GM21423 (cell line): ENCODE data around the gene TAGLN.
"Not testable (repeated sequence)": the region's sequence is repeated elsewhere in the genome, so short reads cannot be mapped to it uniquely, and the experiment has no call there.

Source experiments
- ATAC-seq: cut with Tn5 transposase; IDR thresholded peaks from one replicate; pipeline ENCODE4 v1.9.1; 2021; ENCODE audit warnings: mild to moderate bottlenecking, moderate library complexity; ENCODE audit not compliant: unreplicated experiment

TAGLN gene

GRCh38 chr11:117195258-117195657, 3.9 kb upstream of the TAGLN start:
- ATAC-seq, result no peak

GRCh38 chr11:117195761-117196160, 3.4 kb upstream of the TAGLN start:
- no peak for ATAC-seq

- no peak for ATAC-seq
Measured at GRCh38 chr11:117197006-117197405, 2.2 kb upstream of the TAGLN start.

- ATAC-seq, result no peak
Measured at GRCh38 chr11:117197516-117198456, 1.4 kb upstream of the TAGLN start.

- ATAC-seq, result no peak
Measured at GRCh38 chr11:117198613-117199012, 557 bp upstream of the TAGLN start.

GRCh38 chr11:117199916-117200812, 994 bp downstream of the TAGLN start:
- no peak for ATAC-seq

GRCh38 chr11:117200813-117201657, 1.9 kb downstream of the TAGLN start:
- no peak for ATAC-seq

GRCh38 chr11:117201658-117202305, 2.6 kb downstream of the TAGLN start:
- no peak for ATAC-seq

GRCh38 chr11:117202386-117203068, 3.4 kb downstream of the TAGLN start:
- ATAC-seq, result no peak

GRCh38 chr11:117203069-117203407, 3.9 kb downstream of the TAGLN start:
- no peak for ATAC-seq

- no peak for ATAC-seq
Measured at GRCh38 chr11:117204283-117205080, 5.3 kb downstream of the TAGLN start.

- ATAC-seq, result no peak
Measured at GRCh38 chr11:117205211-117205818, 6.1 kb downstream of the TAGLN start.

- not testable (repeated sequence) for ATAC-seq
Measured at GRCh38 chr11:117206111-117206510, 6.9 kb downstream of the TAGLN start.

- ATAC-seq, result not testable (repeated sequence)
Measured at GRCh38 chr11:117206859-117207258, 7.7 kb downstream of the TAGLN start.

GRCh38 chr11:117207481-117207880, 8.3 kb downstream of the TAGLN start:
- not testable (repeated sequence) for ATAC-seq

- ATAC-seq, result not testable (repeated sequence)
Measured at GRCh38 chr11:117208710-117209109, 9.5 kb downstream of the TAGLN start.

GRCh38 chr11:117209351-117210125, 10.4 kb downstream of the TAGLN start:
- not testable (repeated sequence) for ATAC-seq

GRCh38 chr11:117210620-117211019, 11.4 kb downstream of the TAGLN start:
- ATAC-seq, result no peak
